AG10803 (cell line): ENCODE measurements around the gene CHP1.

Experiments used
- DNase-seq: peaks from one replicate; pipeline ENCODE4 v3.0.0; 2010; ENCODE audit warnings: low read depth
- H3K4me3 ChIP-seq: 2 replicates; pipeline ENCODE4 v1.5.1; 2011; ENCODE audit warnings: mild to moderate bottlenecking, low read length, control low read depth
- TF ChIP-seq, protein P1 (sequence below): conservative IDR thresholded peaks from 2 replicates; pipeline ENCODE4 v1.5.1; 2011; ENCODE audit warnings: mild to moderate bottlenecking, low read length, control low read depth, inconsistent platforms

Gene CHP1

DNA sequence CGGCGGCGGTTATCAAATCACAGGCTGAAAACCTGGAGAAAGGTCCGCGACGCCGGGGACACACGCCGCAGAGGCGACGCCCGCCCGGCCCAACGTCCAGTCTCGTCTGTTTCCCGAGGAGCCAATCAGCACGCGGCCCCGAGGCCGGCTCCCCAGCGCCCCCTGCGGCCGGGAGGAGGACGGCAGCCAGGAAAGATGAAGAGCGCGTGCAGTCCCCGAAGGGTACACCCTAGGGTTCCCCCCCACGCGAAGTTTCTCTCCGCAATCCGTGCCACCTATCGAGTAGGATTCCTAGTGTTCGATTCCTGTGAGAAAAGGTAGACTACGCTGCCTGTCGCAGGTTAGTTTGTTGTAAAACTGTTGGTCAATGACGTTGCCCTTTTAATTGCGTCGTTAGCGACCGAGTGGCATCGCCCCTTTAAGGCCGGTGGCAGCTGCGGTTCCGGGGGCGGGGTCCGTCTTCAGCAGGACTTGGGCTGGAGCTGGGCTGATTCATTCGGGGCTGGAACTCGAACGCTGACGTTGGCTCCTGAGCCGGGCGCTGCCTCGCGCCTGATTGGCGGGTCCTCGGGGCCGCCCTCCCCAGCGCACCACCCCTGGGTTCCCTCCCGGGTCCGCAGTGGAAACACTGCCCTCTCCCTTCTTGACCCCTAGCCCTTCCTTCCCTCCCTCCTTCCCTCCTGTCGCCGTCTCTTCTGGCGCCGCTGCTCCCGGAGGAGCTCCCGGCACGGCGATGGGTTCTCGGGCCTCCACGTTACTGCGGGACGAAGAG lies at the start of gene CHP1, which contains the start of gene EXD1:
Gene CHP1 (plus strand): TSS at position 619 of the 772 bp plus-strand sequence. CDS start 115 bp downstream, at position 734.
Gene EXD1 (minus strand): TSS at position 108 of the 772 bp plus-strand sequence. CDS start 4,182 bp downstream, outside the sequence.
- peak; percentile 97 for DNase-seq
- TF ChIP-seq, protein P1, sequence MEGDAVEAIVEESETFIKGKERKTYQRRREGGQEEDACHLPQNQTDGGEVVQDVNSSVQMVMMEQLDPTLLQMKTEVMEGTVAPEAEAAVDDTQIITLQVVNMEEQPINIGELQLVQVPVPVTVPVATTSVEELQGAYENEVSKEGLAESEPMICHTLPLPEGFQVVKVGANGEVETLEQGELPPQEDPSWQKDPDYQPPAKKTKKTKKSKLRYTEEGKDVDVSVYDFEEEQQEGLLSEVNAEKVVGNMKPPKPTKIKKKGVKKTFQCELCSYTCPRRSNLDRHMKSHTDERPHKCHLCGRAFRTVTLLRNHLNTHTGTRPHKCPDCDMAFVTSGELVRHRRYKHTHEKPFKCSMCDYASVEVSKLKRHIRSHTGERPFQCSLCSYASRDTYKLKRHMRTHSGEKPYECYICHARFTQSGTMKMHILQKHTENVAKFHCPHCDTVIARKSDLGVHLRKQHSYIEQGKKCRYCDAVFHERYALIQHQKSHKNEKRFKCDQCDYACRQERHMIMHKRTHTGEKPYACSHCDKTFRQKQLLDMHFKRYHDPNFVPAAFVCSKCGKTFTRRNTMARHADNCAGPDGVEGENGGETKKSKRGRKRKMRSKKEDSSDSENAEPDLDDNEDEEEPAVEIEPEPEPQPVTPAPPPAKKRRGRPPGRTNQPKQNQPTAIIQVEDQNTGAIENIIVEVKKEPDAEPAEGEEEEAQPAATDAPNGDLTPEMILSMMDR = peak; percentile 79
- H3K4me3 ChIP-seq = peak within 1 kb of the TSS; percentile 95

DNA sequence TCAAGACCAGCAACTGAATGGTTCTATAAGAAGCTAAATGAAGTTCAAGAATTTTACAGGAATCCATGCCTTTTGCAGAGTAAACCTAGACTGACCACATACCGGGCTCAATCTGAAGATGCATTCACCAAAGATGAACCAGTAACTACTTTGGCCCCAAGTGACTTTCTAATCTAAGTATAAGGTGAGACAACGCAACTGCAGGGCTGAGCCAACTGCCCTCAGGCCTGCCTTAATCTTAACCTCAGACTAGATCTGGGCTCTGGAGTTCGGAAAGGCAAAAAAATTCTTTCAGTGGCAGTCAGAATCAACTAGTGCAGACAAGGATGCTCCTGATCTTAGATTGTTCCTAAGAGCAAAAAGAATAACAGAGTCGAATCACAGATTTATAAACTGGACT lies 48.8 kb upstream of the CHP1 start:
- DNase-seq = no peak
- no peak overlapping the region for H3K4me3 ChIP-seq
- TF ChIP-seq, protein P1 = no peak

DNA sequence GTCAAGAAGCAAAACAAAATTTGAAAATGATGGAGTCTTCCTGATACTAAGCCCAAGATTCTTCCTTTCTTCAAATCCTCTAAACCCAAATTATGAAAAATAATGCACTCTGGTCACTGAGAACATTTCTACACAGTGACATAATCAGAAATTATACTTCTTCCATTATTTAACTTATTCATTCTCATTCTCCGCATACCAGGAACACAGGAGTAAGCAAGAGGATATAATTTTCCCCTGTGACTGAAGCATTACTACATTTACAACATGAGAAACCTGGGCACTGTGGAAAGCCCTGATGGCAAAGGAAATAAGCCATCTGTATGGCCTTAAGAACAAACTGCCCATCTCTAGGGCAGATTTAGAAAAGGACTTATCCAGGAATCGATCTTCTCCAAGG lies 47.5 kb upstream of the CHP1 start:
- TF ChIP-seq, protein P1 = no peak
- H3K4me3 ChIP-seq = no peak overlapping the region
- DNase-seq = peak; percentile 27

- DNase-seq = no peak
- H3K4me3 ChIP-seq = no peak overlapping the region
- TF ChIP-seq, protein P1 = no peak
These were observed 36.6 kb upstream of the CHP1 start for GRCh38 chr15:41194444-41194843.

DNA sequence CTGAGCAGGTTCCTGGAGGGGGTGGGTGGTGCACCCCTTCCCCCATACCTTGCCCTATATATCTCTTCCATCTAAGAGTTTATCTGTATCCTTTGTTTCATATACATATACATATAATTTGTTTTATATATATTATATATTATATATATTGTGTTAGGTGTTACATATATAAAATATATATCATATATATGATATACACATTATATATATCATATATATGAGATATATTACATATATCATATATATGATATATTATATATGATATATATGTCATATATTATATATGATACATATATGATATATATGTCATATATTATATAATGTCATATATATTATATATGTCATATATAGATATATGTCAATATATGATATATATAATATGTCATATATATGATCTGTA lies 31.6 kb upstream of the CHP1 start:
- DNase-seq = no peak
- H3K4me3 ChIP-seq = no peak overlapping the region
- TF ChIP-seq, protein P1 = no peak

GRCh38 chr15:41203395-41203794 lies 27.7 kb upstream of the CHP1 start:
- H3K4me3 ChIP-seq = no peak overlapping the region
- DNase-seq = no peak
- TF ChIP-seq, protein P1 = no peak

DNA sequence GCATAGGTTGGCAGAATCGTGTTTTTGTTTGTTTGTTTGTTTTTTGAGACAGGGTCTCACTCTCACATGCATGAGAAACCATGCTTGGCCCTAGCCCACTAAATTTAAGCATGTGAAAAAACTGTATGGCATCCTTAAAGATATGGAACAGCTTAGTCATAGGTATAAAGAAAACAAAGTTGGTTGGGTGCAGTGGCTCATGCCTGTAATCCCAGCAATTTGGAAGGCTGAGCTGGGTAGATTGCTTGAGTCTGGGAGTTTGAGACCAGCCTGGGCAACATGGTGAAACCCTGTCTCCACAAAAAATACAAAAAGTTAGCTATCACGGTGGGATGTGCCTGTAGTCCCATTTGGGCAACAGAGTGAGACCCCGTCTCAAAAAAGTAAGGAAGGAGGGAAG lies 25.8 kb upstream of the CHP1 start:
- TF ChIP-seq, protein P1 = no peak
- DNase-seq = no peak
- H3K4me3 ChIP-seq = no peak overlapping the region
